AG10803 (cell line): Measurements from ENCODE around the gene FBXO11.

Source experiments
- DNase-seq: peaks from one replicate; pipeline ENCODE4 v3.0.0; 2010; ENCODE audit warnings: low read depth
- H3K4me3 ChIP-seq: 2 replicates; pipeline ENCODE4 v1.5.1; 2011; ENCODE audit warnings: mild to moderate bottlenecking, low read length, control low read depth
- CTCF ChIP-seq: conservative IDR thresholded peaks from 2 replicates; pipeline ENCODE4 v1.5.1; 2011; ENCODE audit warnings: mild to moderate bottlenecking, low read length, control low read depth, inconsistent platforms

Gene FBXO11

DNA sequence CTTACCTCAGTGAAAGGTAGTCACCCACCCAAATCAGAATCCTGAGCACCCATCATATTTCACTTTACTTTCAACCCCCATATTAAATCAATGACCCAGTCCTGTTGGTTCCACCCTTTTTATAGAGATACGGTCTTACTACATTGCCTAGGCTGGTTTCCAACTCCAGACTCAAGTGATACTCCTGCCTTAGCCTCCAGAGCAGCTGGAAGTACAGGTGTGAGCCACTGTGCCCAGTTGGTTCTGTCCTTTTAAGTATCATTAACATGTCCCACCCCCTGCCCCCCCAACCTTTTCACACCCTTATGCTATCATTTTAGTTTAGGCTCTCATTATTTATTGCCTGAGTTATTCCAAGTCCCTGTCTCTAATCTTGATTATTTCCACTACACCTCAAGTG lies 94.6 kb downstream of the FBXO11 start:
- TF ChIP-seq CTCF = no peak
- no peak for DNase-seq
- H3K4me3 ChIP-seq = no peak overlapping the region

DNA sequence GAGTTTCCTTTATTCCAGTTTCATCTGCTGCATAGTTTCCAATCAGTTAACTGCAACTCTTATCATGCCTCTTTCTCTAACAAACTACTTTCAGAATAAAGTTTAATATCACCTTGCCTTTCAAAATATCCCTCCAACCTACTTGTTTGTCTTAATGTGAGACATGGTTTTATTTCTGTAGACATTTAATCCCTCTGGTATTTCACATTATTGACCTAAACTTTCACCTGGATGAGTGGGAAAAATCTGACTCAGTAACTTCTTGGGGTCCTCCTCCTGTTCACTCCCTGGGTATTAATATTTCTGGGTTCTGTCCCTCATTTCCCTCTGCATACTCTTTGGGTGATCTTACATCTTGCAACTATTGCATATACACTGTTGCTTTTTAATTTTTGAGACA lies 95.4 kb downstream of the FBXO11 start:
- no peak for DNase-seq
- no peak overlapping the region for H3K4me3 ChIP-seq
- TF ChIP-seq CTCF = no peak

GRCh38 chr2:47809903-47810302 lies 96.4 kb downstream of the FBXO11 start:
- H3K4me3 ChIP-seq = no peak overlapping the region
- no peak for TF ChIP-seq CTCF
- no peak for DNase-seq

GRCh38 chr2:47808614-47809013 lies 97.7 kb downstream of the FBXO11 start:
- DNase-seq = no peak
- no peak for TF ChIP-seq CTCF
- H3K4me3 ChIP-seq = no peak overlapping the region

DNA sequence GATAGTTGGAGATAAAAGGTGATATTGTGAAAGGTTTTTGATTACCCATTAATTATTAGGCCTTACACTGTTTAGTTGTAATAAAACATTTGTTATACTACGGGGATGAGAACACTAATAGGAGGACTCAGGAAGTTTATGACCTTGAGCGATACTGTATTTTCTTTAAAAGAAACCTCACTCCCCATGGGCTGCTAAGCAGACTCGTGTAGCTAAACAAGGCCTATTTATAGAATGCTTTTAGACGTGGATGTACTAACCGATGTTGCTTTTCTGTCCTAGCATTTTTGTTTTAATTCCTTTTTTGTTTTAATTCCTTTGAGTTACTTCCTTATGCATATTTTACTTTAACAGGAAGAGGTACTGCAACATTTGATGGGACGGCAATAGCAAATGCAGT lies 100.4 kb downstream of the FBXO11 start:
- DNase-seq = no peak
- TF ChIP-seq CTCF = no peak
- H3K4me3 ChIP-seq = no peak overlapping the region

- DNase-seq = no peak
- TF ChIP-seq CTCF = no peak
- H3K4me3 ChIP-seq = no peak overlapping the region
Measured at GRCh38 chr2:47803770-47804169, 102.5 kb downstream of the FBXO11 start.

GRCh38 chr2:47803363-47803762 lies 102.9 kb downstream of the FBXO11 start:
- no peak for TF ChIP-seq CTCF
- no peak for DNase-seq
- no peak overlapping the region for H3K4me3 ChIP-seq
